CD8-positive, alpha-beta memory T cell (primary cell): Measurements from ENCODE around the gene CSMD2. TPM values are rescaled to one million over a fixed set of nuclear protein-coding genes. Genes with fewer than 3 reads are reported as not detected.

Source experiments
- CTCF ChIA-PET: fragments of 350-600 bp; sonication (Branson Sonifier 250); formaldehyde crosslinking; loops from one replicate; lab custom pipeline; 2021; ENCODE audit warnings: antibody characterized with exemption; lab: Charles Lee
- POLR2A ChIA-PET: fragments of 350-600 bp; sonication (Branson Sonifier 250); formaldehyde crosslinking; loops from one replicate; lab custom pipeline; 2021; ENCODE audit warnings: antibody characterized with exemption; lab: Charles Lee
- DNase-seq, 5 donors: peaks; one replicate each; pipeline versions ENCODE4 v3.0.0 to v3.0.0-alpha.2; 2020 to 2022; ENCODE audit warnings: mixed read lengths in 1 of 5
- H3K27ac ChIP-seq: one replicate; pipeline ENCODE4 v1.7.0; 2013; ENCODE audit warnings: low read depth, mild to moderate bottlenecking, low read length, moderate library complexity
- H3K27me3 ChIP-seq: 2 replicates; pipeline ENCODE4 v1.7.0; 2013; ENCODE audit warnings: low read length, mild to moderate bottlenecking; ENCODE audit not compliant: insufficient read depth, poor library complexity, severe bottlenecking
- H3K36me3 ChIP-seq: 2 replicates; pipeline ENCODE4 v1.7.0; 2013; ENCODE audit warnings: mild to moderate bottlenecking, low read length, moderate library complexity; ENCODE audit not compliant: insufficient read depth
- H3K4me1 ChIP-seq: 2 replicates; pipeline ENCODE4 v1.7.0; 2013; ENCODE audit warnings: mild to moderate bottlenecking, low read length, moderate library complexity; ENCODE audit not compliant: insufficient read depth
- H3K4me3 ChIP-seq: 2 replicates; pipeline ENCODE4 v1.7.0; 2013; ENCODE audit warnings: mild to moderate bottlenecking, low read length
- H3K9me3 ChIP-seq: 2 replicates; pipeline ENCODE4 v1.7.0; 2013; ENCODE audit warnings: mild to moderate bottlenecking, low read length
- H3K27ac Mint-ChIP-seq, 8 donors: one replicate each; pipeline ENCODE4 v1.8.0; 2020 to 2021; ENCODE audit warnings: mixed read lengths in 8 of 8, mild to moderate bottlenecking in 6 of 8, inconsistent platforms in 3 of 8, moderate library complexity in 3 of 8
- H3K27me3 Mint-ChIP-seq, 2 donors: one replicate each; pipeline ENCODE4 v1.8.0; 2020 to 2021; ENCODE audit warnings: mixed read lengths in 2 of 2, mild to moderate bottlenecking in 1 of 2, moderate library complexity in 1 of 2
- H3K36me3 Mint-ChIP-seq, 3 donors: one replicate each; pipeline ENCODE4 v1.8.0; 2020 to 2021; ENCODE audit warnings: mixed read lengths in 3 of 3, inconsistent platforms in 1 of 3, mild to moderate bottlenecking in 1 of 3
- H3K4me1 Mint-ChIP-seq, 3 donors: one replicate each; pipeline ENCODE4 v1.8.0; 2020 to 2021; ENCODE audit warnings: mixed read lengths in 3 of 3, inconsistent platforms in 1 of 3, mild to moderate bottlenecking in 1 of 3
- H3K4me3 Mint-ChIP-seq, 7 donors: one replicate each; pipeline ENCODE4 v1.8.0; 2020 to 2021; ENCODE audit warnings: mixed read lengths in 7 of 7, mild to moderate bottlenecking in 6 of 7, moderate library complexity in 4 of 7, inconsistent platforms in 2 of 7
- H3K9me3 Mint-ChIP-seq, 5 donors: one replicate each; pipeline ENCODE4 v1.8.0; 2020 to 2022; ENCODE audit warnings: mixed read lengths in 5 of 5, mild to moderate bottlenecking in 3 of 5, moderate library complexity in 2 of 5, inconsistent platforms in 1 of 5
- polyA plus RNA-seq: library from polyadenylated mRNA; unstranded; fragments of 300-500 nt; fragmentation: Illumina TruSeq; gene quantifications from one replicate; pipeline ENCODE4 v1.2.3, GENCODE V29; 2021
- total RNA-seq, 2 experiments: library from RNA; stranded (reverse); gene quantifications; one replicate each; pipeline ENCODE4 v1.2.3, GENCODE V29; 2021

CSMD2 gene
- total and polyA plus RNA-seq, 3 experiments from 2014 or later, result not detected

DNA sequence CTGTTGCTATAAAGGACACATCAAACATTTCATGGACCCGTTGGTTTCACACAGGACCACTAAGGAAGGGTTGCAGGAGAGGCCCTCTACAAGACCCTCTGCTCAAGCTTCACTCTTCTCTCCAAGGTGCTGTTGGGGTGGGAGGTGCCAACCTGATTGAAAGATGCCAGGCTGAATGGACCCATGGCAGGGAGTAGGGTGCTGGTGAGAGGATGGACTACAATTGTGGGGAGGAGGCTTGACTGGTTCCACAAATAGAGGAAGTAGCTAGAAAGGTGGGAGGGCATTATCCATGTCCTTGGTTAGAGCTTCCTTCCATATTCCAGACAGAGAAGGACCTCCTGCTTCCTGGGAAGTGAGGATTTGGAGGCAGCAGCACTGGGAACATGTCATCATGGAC is 468.7 kb downstream of the CSMD2 start:
- Histone ChIP-seq H3K4me3 (no peak overlapping the region), H3K27me3 (peaks cover 3% of the 10 kb centered on the region), H3K27ac (no peak overlapping the region), H3K9me3 (no peaks in the 10 kb centered on the region), H3K36me3 (no peaks in the 10 kb centered on the region), H3K4me1 (no peaks in the 10 kb centered on the region)
- H3K4me3 Mint-ChIP-seq, result no peak overlapping the region
- no peak overlapping the region for H3K27ac Mint-ChIP-seq
- peaks cover 0 to 1% (median 0%) of the 10 kb centered on the region in 5 donors for H3K9me3 Mint-ChIP-seq
- CTCF ChIA-PET, result no interaction called here
- DNase-seq, result no peak
- no peaks in the 10 kb centered on the region for H3K36me3 Mint-ChIP-seq
- POLR2A ChIA-PET, result no interaction called here
- peaks cover 10 to 23% of the 10 kb centered on the region in 2 donors for H3K27me3 Mint-ChIP-seq
- H3K4me1 Mint-ChIP-seq, result no peaks in the 10 kb centered on the region

DNA sequence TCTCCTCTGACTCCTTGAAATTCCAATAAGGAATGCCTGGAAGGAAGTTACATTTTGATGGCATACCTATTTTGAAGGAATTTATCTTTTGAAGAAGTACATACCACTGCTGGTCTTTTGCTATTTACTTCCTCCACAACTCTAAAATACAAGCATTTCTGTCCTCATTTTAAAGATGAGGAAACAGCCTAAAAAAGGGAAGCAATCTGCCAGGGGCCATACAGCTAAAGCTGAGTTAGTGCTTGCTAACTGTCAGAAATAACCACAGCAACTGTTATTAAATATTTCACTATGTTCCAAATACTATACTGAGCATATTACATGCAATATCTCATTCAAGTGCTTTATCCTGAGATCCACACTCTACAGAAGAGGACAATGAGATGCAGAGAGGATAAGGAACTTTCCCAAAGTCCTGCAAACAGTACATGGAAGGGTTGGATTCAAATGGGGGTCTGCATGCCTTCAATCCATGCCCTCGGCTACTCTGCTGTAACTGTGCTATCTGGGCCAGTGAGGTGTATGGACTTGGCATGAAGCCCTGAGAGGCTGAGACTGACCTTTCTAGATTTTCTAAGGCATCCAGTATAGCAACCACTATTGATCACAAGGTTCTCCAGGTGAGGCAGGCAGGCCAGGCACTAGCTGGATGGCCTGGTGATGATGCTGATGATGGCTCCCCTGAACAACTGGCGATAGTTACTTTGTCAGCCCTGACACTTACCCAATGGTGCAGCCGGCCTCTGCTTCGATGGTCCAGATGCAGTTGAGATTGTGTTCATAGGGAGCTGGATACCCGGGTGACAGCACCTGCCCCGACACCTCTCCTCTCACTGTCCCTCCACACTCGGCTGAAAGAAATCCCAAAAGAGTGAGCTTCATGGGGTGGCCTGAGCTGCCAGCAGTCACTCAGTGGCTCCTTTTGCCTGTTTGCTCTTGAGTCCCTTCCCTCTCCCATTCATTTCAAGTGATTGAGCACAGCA is 472.5 kb downstream of the CSMD2 start:
- Histone ChIP-seq H3K4me1 (no peaks in the 10 kb centered on the region), H3K27ac (no peak overlapping the region), H3K9me3 (no peaks in the 10 kb centered on the region), H3K27me3 (peaks cover 3% of the 10 kb centered on the region), H3K36me3 (no peaks in the 10 kb centered on the region), H3K4me3 (no peak overlapping the region)
- H3K4me1 Mint-ChIP-seq, result no peaks in the 10 kb centered on the region
- no peak overlapping the region for H3K27ac Mint-ChIP-seq
- H3K36me3 Mint-ChIP-seq, result no peaks in the 10 kb centered on the region
- ChIA-PET CTCF (no interaction called here), POLR2A (no interaction called here)
- no peak for DNase-seq
- H3K4me3 Mint-ChIP-seq, result no peak overlapping the region
- peaks cover 0 to 1% (median 0%) of the 10 kb centered on the region in 5 donors for H3K9me3 Mint-ChIP-seq
- peaks cover 10 to 32% of the 10 kb centered on the region in 2 donors for H3K27me3 Mint-ChIP-seq

DNA sequence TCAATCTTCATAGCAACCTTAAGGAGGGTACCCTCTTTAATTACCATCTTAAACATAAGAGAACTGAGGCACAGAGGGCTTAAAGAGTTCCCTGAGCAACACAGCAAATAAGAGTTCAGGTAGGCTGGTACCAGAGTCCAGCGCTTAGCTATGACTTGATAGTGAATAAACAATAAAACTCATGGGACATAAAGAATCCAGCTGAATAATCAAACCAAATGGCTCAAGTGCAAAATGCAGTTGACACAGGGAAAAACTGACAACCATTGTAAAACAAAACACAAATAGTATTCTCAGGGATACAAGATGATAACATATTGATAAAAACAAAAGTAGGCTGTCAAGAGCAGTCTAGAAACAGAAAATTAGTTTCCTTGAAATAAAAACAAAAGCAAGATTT is 478.0 kb downstream of the CSMD2 start:
- DNase-seq, result no peak
- ChIA-PET POLR2A (no interaction called here), CTCF (no interaction called here)
- peaks cover 2 to 46% of the 10 kb centered on the region in 2 donors for H3K27me3 Mint-ChIP-seq
- Histone ChIP-seq H3K4me1 (no peaks in the 10 kb centered on the region), H3K36me3 (no peaks in the 10 kb centered on the region), H3K27me3 (peaks cover 3% of the 10 kb centered on the region), H3K27ac (no peak overlapping the region), H3K4me3 (no peak overlapping the region), H3K9me3 (no peaks in the 10 kb centered on the region)
- no peaks in the 10 kb centered on the region for H3K9me3 Mint-ChIP-seq
- H3K36me3 Mint-ChIP-seq, result no peaks in the 10 kb centered on the region
- no peak overlapping the region for H3K27ac Mint-ChIP-seq
- no peak overlapping the region for H3K4me3 Mint-ChIP-seq
- no peaks in the 10 kb centered on the region for H3K4me1 Mint-ChIP-seq

DNA sequence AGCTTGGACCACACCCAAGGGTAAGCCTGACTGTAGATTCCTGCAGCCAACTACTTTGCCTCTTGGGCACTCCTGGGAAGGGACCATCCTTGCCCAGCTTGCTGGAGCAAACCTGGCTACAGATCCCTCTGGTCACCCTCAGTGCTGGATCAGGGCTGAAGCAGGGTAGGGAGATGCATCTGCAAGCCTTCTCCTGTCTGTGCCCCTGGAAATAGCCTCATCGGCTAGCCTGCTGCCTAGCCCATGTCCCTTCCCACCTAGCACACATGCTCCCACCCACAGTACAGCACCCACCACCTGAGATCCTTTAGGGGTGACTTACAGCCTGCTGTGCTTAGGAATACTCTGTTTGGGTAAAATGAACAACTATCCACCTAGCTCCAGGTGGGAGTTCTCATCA is 478.5 kb downstream of the CSMD2 start:
- POLR2A ChIA-PET, result no interaction called here
- DNase-seq, result no peak
- no peak overlapping the region for H3K27ac Mint-ChIP-seq
- no peaks in the 10 kb centered on the region for H3K4me1 Mint-ChIP-seq
- H3K27me3 Mint-ChIP-seq, result peaks cover 1 to 45% of the 10 kb centered on the region in 2 donors
- Histone ChIP-seq H3K27me3 (peaks cover 2% of the 10 kb centered on the region), H3K9me3 (no peaks in the 10 kb centered on the region), H3K4me1 (no peaks in the 10 kb centered on the region), H3K36me3 (no peaks in the 10 kb centered on the region), H3K4me3 (no peak overlapping the region), H3K27ac (no peak overlapping the region)
- CTCF ChIA-PET, result no interaction called here
- H3K36me3 Mint-ChIP-seq, result no peaks in the 10 kb centered on the region
- H3K4me3 Mint-ChIP-seq, result no peak overlapping the region
- H3K9me3 Mint-ChIP-seq, result no peaks in the 10 kb centered on the region

DNA sequence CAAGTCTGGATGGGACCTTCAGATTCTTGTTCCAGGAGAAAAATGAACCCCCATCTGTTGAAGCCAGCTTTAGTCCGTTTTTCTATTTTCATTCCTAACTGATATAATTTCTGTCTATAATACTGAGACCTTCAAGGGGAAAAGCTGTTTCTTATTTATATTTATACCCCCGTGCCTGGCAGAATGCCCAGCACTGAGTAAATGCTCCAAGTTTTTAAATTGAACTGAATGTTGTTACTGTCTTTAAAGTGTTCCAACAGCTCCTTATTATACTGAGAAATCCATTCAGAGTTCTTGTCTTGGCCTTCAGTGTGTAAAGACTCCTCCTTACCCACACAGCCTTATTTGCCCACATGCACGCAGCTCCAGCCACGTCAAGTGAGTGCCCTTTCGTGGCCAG is 479.8 kb downstream of the CSMD2 start:
- CTCF ChIA-PET, result no interaction called here
- Mint-ChIP-seq H3K27ac (no peak overlapping the region), H3K4me1 (no peaks in the 10 kb centered on the region), H3K9me3 (no peaks in the 10 kb centered on the region), H3K36me3 (no peaks in the 10 kb centered on the region), H3K27me3 (peaks cover 0 to 38% of the 10 kb centered on the region in 2 donors), H3K4me3 (no peak overlapping the region)
- H3K4me1 ChIP-seq, result no peaks in the 10 kb centered on the region
- H3K27ac ChIP-seq, result no peak overlapping the region
- POLR2A ChIA-PET, result no interaction called here
- H3K27me3 ChIP-seq, result no peaks in the 10 kb centered on the region
- no peak for DNase-seq
- no peak overlapping the region for H3K4me3 ChIP-seq
- no peaks in the 10 kb centered on the region for H3K9me3 ChIP-seq
- H3K36me3 ChIP-seq, result no peaks in the 10 kb centered on the region

DNA sequence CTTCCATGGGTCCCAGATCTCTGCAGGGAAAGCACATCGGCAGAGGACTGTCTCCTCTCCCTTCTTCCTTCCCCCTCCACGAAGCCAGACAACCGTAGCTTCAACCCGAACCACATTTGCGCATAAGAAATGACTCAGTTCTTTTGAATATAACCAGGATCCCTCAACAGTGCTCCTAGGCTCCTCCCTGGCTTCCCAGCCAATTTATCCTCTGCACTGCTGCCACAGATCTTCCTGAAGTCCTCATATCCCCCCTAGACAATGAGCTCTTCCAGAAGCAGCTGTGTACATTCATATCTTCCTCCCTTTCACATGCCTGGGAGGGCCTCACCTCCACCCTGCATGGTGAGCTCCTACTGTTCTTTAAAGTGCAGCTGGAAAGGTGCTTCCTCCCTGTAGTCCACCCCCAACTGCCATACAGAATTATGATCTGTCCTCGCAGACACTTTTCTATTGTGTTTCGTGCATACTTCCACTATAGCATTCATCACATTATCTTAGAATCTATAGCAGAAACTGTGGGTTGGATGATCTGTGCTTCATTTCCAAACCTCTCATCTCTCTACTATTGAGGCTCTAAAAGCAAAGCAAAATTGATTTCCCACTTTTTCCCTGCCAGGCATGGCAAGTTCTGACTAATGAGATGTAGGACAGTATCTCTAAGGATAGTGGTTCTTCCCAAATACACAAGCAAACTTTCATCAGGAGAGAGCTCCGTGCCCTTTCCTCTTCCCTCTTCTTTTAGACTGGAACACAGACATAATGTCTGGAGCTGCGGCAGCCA is 480.4 kb downstream of the CSMD2 start:
- Mint-ChIP-seq H3K36me3 (no peaks in the 10 kb centered on the region), H3K27me3 (peaks cover 0 to 38% of the 10 kb centered on the region in 2 donors), H3K4me3 (no peak overlapping the region), H3K9me3 (no peaks in the 10 kb centered on the region), H3K4me1 (no peaks in the 10 kb centered on the region), H3K27ac (no peak overlapping the region)
- Histone ChIP-seq H3K27me3 (no peaks in the 10 kb centered on the region), H3K36me3 (no peaks in the 10 kb centered on the region), H3K4me1 (no peaks in the 10 kb centered on the region), H3K27ac (no peak overlapping the region), H3K4me3 (no peak overlapping the region), H3K9me3 (no peaks in the 10 kb centered on the region)
- CTCF ChIA-PET, result no interaction called here
- no peak for DNase-seq
- POLR2A ChIA-PET, result no interaction called here

DNA sequence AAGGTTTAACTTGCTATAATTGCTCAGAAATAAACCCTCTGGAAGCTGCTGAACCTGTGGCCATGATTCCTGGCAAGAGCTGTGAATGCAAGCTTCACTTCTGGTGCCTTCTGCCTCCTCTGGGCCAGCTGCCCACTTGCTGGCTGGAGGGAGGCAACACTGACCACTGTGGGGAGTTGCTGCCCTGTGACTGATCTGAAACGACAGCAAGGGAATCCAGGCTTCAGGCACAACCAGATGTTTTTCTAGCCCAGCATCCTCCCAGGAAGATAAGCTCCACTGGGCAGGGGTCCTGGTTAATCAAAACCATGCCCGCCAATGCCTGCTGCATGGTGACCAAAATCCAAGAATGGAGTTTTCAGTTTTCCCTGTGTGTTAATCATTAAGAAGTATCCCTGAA is 481.1 kb downstream of the CSMD2 start:
- H3K27me3 Mint-ChIP-seq, result peaks cover 0 to 38% of the 10 kb centered on the region in 2 donors
- Histone ChIP-seq H3K36me3 (no peaks in the 10 kb centered on the region), H3K4me3 (no peak overlapping the region), H3K9me3 (no peaks in the 10 kb centered on the region), H3K27me3 (no peaks in the 10 kb centered on the region), H3K4me1 (no peaks in the 10 kb centered on the region), H3K27ac (no peak overlapping the region)
- no peak overlapping the region for H3K27ac Mint-ChIP-seq
- no peak for DNase-seq
- no peak overlapping the region for H3K4me3 Mint-ChIP-seq
- H3K36me3 Mint-ChIP-seq, result no peaks in the 10 kb centered on the region
- no peaks in the 10 kb centered on the region for H3K4me1 Mint-ChIP-seq
- no peaks in the 10 kb centered on the region for H3K9me3 Mint-ChIP-seq
- ChIA-PET POLR2A (no interaction called here), CTCF (no interaction called here)

DNA sequence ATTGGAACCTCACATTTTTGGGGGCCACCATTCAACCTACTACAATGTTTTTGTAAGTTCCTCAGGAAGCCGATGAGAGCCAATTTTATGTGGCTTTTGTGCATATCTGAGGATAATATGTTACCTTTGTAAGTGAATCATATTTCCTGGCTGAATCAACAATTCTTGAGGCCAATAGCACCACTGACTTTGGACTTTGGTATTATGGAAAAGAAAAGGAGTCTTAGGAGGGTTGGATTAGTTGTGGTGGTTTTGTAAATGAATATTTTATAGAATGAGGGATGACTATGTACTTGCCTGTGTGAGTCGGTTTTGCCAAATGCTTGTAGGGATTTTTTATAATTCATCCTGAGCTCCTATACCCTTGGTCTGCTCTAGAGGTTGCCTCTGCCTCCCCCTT is 482.7 kb downstream of the CSMD2 start:
- Mint-ChIP-seq H3K27me3 (peaks cover 0 to 34% of the 10 kb centered on the region in 2 donors), H3K4me3 (no peak overlapping the region), H3K9me3 (peaks cover 0 to 6% (median 0%) of the 10 kb centered on the region in 5 donors), H3K36me3 (no peaks in the 10 kb centered on the region), H3K4me1 (no peaks in the 10 kb centered on the region), H3K27ac (no peak overlapping the region)
- POLR2A ChIA-PET, result no interaction called here
- Histone ChIP-seq H3K27me3 (no peaks in the 10 kb centered on the region), H3K9me3 (no peaks in the 10 kb centered on the region), H3K27ac (no peak overlapping the region), H3K4me1 (no peaks in the 10 kb centered on the region), H3K36me3 (no peaks in the 10 kb centered on the region), H3K4me3 (no peak overlapping the region)
- CTCF ChIA-PET, result no interaction called here
- no peak for DNase-seq
